Fibroblast of the aortic adventitia (primary cell): ENCODE data around the gene MYO5B. TPM values are rescaled to one million over a fixed set of nuclear protein-coding genes. Genes with fewer than 3 reads are reported as not detected.
A peak's percentile ranks its signal among the peaks of the same experiment; 100 is the strongest.

Experiments used
- DNase-seq: peaks from one replicate; pipeline ENCODE4 v3.0.0-alpha.2; 2010; ENCODE audit warnings: low read depth
- H3K4me3 ChIP-seq: 2 replicates; pipeline ENCODE4 v1.5.1; 2011; ENCODE audit warnings: low read depth, mild to moderate bottlenecking, control low read depth, low read length, moderate library complexity
- CTCF ChIP-seq: IDR thresholded peaks from 2 replicates; pipeline ENCODE4 v1.5.1; 2011; ENCODE audit warnings: mild to moderate bottlenecking, low read length, control low read depth, inconsistent platforms; ENCODE audit not compliant: insufficient read depth
- total RNA-seq: library from RNA; depleted of rRNA; stranded (reverse); fragments of >200 nt; gene quantifications from 2 replicates; pipeline ENCODE4 v1.2.3, GENCODE V29; 2012; ENCODE audit warnings: low replicate concordance

Gene MYO5B
- total RNA-seq, 1 donor = 0.09 TPM

- no peak overlapping the region for H3K4me3 ChIP-seq
- TF ChIP-seq CTCF = no peak
- no peak for DNase-seq
These were observed 316.9 kb downstream of the MYO5B start for GRCh38 chr18:49878015-49878414.

- DNase-seq = peak; percentile 68
These were observed 318.4 kb downstream of the MYO5B start for GRCh38 chr18:49876536-49876935.

GRCh38 chr18:49875783-49876182 is 319.2 kb downstream of the MYO5B start:
- TF ChIP-seq CTCF = no peak
- H3K4me3 ChIP-seq = no peak overlapping the region
- DNase-seq = no peak

More at GRCh38 chr18:49876536-49876935, 318.4 kb downstream of the MYO5B start:
- TF ChIP-seq CTCF = no peak
- no peak overlapping the region for H3K4me3 ChIP-seq

- no peak for DNase-seq
- no peak for TF ChIP-seq CTCF
These were observed 319.8 kb downstream of the MYO5B start for GRCh38 chr18:49875155-49875554.

GRCh38 chr18:49874238-49874637 is 320.7 kb downstream of the MYO5B start:
- H3K4me3 ChIP-seq = no peak overlapping the region
- no peak for TF ChIP-seq CTCF
- DNase-seq = no peak

More at GRCh38 chr18:49875155-49875554, 319.8 kb downstream of the MYO5B start:
- no peak overlapping the region for H3K4me3 ChIP-seq

GRCh38 chr18:49869354-49869753 is 325.6 kb downstream of the MYO5B start:
- TF ChIP-seq CTCF = no peak
- no peak for DNase-seq

GRCh38 chr18:49866680-49867079 is 328.3 kb downstream of the MYO5B start:
- no peak for TF ChIP-seq CTCF
- no peak overlapping the region for H3K4me3 ChIP-seq
- DNase-seq = no peak

More at GRCh38 chr18:49869354-49869753, 325.6 kb downstream of the MYO5B start:
- no peak overlapping the region for H3K4me3 ChIP-seq
